ENCODE data around the gene NEURL1. TPM values are rescaled to one million over a fixed set of nuclear protein-coding genes. Genes with fewer than 3 reads are reported as not detected.
A peak's percentile ranks its signal among the peaks of the same experiment; 100 is the strongest.

Gene NEURL1
- total RNA-seq, 1 donor from 2014 or later, result 0.54 TPM

- TF ChIP-seq, protein P1, sequence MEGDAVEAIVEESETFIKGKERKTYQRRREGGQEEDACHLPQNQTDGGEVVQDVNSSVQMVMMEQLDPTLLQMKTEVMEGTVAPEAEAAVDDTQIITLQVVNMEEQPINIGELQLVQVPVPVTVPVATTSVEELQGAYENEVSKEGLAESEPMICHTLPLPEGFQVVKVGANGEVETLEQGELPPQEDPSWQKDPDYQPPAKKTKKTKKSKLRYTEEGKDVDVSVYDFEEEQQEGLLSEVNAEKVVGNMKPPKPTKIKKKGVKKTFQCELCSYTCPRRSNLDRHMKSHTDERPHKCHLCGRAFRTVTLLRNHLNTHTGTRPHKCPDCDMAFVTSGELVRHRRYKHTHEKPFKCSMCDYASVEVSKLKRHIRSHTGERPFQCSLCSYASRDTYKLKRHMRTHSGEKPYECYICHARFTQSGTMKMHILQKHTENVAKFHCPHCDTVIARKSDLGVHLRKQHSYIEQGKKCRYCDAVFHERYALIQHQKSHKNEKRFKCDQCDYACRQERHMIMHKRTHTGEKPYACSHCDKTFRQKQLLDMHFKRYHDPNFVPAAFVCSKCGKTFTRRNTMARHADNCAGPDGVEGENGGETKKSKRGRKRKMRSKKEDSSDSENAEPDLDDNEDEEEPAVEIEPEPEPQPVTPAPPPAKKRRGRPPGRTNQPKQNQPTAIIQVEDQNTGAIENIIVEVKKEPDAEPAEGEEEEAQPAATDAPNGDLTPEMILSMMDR (IDR thresholded peaks at IDR 0.05; ENCODE audit: unreplicated experiment), result no peak
- peaks cover 32% of the 10 kb centered on the region for H3K36me3 Mint-ChIP-seq
- peaks cover 8% of the 10 kb centered on the region for H3K4me1 Mint-ChIP-seq
- no peaks in the 10 kb centered on the region for H3K9me3 Mint-ChIP-seq
- DNase-seq (ENCODE audit: low spot score in 2 of 2, unreplicated experiment in 2 of 2), result no peak
- no peaks in the 10 kb centered on the region for H3K27me3 Mint-ChIP-seq (ENCODE audit: low read depth)
- H3K4me3 Mint-ChIP-seq, result no peak overlapping the region
- H3K27ac Mint-ChIP-seq, result no peak overlapping the region
Observed at GRCh38 chr10:103610083-103610472, 116.6 kb downstream of the NEURL1 start.

DNA sequence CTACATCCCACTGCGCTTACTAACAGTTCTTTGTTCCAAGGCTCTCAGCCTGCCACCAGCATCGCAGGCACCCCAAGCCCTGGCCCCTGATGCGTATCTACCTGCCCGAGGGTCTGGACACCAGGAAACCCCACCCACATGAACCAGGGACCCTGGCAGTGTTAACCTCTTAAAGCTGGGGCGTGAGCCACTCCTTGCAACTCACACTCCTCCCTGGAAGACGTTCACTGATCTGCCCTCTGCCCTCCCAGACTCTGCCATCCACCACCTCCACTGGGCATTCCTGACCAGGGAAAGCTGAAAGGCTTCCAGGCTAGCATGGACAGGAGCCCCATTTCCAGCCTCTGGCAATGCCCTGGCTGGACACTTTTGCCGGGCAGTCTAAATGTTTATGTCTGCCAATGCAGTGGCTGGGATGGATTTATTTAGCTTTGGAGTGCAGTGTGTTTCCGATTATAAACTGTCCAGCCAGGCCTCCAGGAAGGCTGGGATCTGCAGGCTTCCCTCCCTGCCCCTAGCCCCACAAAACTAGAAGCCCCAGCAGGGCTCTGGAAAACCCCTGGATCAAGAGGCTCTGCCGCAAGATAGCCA is 117.5 kb downstream of the NEURL1 start:
- Mint-ChIP-seq H3K9me3 (no peaks in the 10 kb centered on the region), H3K4me1 (peaks cover 13% of the 10 kb centered on the region), H3K4me3 (no peak overlapping the region), H3K36me3 (peaks cover 28% of the 10 kb centered on the region), H3K27me3 (ENCODE audit: low read depth) (no peaks in the 10 kb centered on the region), H3K27ac (no peak overlapping the region)
- TF ChIP-seq, protein P1 (IDR thresholded peaks at IDR 0.05; ENCODE audit: unreplicated experiment), result no peak
- no peak for DNase-seq (ENCODE audit: low spot score in 2 of 2, unreplicated experiment in 2 of 2)

GRCh38 chr10:103612462-103613365 is 119.2 kb downstream of the NEURL1 start:
- H3K36me3 Mint-ChIP-seq, result peaks cover 27% of the 10 kb centered on the region
- H3K27ac Mint-ChIP-seq, result no peak overlapping the region
- peaks cover 15% of the 10 kb centered on the region for H3K4me1 Mint-ChIP-seq
- TF ChIP-seq, protein P1 (IDR thresholded peaks at IDR 0.05; ENCODE audit: unreplicated experiment), result no peak
- no peaks in the 10 kb centered on the region for H3K27me3 Mint-ChIP-seq (ENCODE audit: low read depth)
- no peaks in the 10 kb centered on the region for H3K9me3 Mint-ChIP-seq
- no peak for DNase-seq (ENCODE audit: low spot score in 2 of 2, unreplicated experiment in 2 of 2)
- no peak overlapping the region for H3K4me3 Mint-ChIP-seq

DNA sequence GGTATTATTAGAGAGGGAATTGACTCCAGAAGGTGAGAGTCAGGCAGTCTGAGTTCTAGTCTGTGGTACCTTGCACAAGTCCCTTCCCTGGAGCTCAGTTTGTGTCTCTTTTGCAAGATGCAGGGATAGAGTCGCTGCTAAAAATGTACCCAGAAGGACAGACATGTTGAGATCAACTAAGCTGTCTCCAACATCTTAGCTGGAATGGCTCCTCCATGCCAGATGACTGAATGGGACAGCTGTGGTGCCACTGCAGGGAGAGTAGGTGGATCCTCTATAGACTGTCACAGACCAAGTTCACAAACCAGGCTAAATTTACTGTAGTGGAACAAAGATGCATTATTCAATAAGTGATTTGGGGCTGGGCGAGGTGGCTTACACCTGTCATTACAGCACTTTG is 120.1 kb downstream of the NEURL1 start:
- DNase-seq (ENCODE audit: low spot score in 2 of 2, unreplicated experiment in 2 of 2), result no peak
- Mint-ChIP-seq H3K27me3 (ENCODE audit: low read depth) (no peaks in the 10 kb centered on the region), H3K36me3 (peaks cover 23% of the 10 kb centered on the region), H3K27ac (no peak overlapping the region), H3K9me3 (no peaks in the 10 kb centered on the region), H3K4me3 (no peak overlapping the region), H3K4me1 (peaks cover 15% of the 10 kb centered on the region)
- TF ChIP-seq, protein P1 (IDR thresholded peaks at IDR 0.05; ENCODE audit: unreplicated experiment), result no peak

DNA sequence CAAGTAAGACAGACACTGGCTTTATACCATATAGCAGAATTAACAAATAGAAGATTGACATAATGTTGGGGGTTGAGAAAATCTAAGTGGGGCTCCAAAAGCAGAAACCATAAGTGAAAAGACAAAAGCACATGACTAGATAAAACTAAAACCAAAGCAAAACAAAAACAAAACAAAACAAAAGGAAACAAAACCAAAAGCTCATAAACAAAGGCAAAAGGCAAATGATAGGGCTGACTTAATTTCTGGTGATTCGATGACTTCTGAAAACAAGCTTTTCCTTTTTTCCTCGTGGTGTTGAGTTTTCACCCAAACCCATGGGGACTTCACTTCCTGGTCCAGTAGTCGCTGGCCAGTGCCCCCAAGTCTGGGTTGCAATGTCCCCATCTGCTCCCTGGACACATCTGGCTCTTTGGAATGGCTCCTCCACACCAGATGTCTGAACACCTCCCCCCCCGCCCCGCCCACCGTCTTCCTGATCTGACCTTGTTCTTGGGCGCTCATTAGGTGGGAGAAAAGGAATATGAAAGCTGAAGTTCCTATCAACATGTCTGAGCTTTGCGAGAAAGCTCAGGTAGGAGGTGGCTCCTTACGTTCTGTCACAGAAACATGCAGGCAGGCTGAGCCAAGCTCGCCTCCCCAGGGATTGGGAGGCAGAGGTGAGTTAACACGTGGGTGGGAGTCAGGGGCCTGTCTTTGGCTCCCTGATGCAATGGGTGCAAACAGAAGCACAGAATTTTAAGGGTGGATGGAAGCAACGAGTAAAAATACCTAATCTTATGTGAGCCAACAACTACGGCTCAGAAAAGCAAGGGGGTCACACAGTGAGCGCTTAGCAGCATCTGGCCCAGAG is 121.0 kb downstream of the NEURL1 start:
- Mint-ChIP-seq H3K27ac (peak overlapping the region; percentile 72), H3K36me3 (peaks cover 15% of the 10 kb centered on the region)

More for the DNA sequence above, 121.0 kb downstream of the NEURL1 start:
- Mint-ChIP-seq H3K9me3 (no peaks in the 10 kb centered on the region), H3K4me1 (peaks cover 15% of the 10 kb centered on the region), H3K4me3 (peak overlapping the region; percentile 8), H3K27me3 (ENCODE audit: low read depth) (no peaks in the 10 kb centered on the region)
- no peak for DNase-seq (ENCODE audit: low spot score in 2 of 2, unreplicated experiment in 2 of 2)
- TF ChIP-seq, protein P1 (IDR thresholded peaks at IDR 0.05; ENCODE audit: unreplicated experiment), result no peak

All from mesothelial cell of epicardium (in vitro differentiated cells).